ENCODE data around the gene OAT. TPM values are rescaled to one million over a fixed set of nuclear protein-coding genes. Genes with fewer than 3 reads are reported as not detected.

The OAT gene
- total RNA-seq, 1 donor from 2014 or later = 54.2 TPM

GRCh38 chr10:124420254-124420653 lies 1.5 kb upstream of the OAT start:
- no peaks in the 10 kb centered on the region for H3K9me3 ChIP-seq
- intact Hi-C loops (cut with DNase I) = no loop called here
- ATAC-seq = no peak

GRCh38 chr10:124419635-124420034 lies 912 bp upstream of the OAT start:
- DNase-seq (no peak), ATAC-seq (no peak)
- H3K27me3 ChIP-seq (ENCODE audit: low read depth) = peaks cover 4% of the 10 kb centered on the region
- H3K36me3 ChIP-seq = no peaks in the 10 kb centered on the region
- no peak for TF ChIP-seq CTCF (IDR thresholded peaks at IDR 0.05)
- no peaks in the 10 kb centered on the region for H3K9me3 ChIP-seq
- H3K27ac ChIP-seq = no peak overlapping the region
- intact Hi-C loops (cut with DNase I) = no loop called here
- peaks cover 36% of the 10 kb centered on the region for H3K4me1 ChIP-seq
- H3K4me3 ChIP-seq = no peak overlapping the region

More at GRCh38 chr10:124420254-124420653, 1.5 kb upstream of the OAT start:
- H3K27ac ChIP-seq = no peak overlapping the region
- TF ChIP-seq CTCF (IDR thresholded peaks at IDR 0.05) = no peak
- H3K4me3 ChIP-seq = no peak overlapping the region
- peaks cover 4% of the 10 kb centered on the region for H3K27me3 ChIP-seq (ENCODE audit: low read depth)
- DNase-seq = no peak
- H3K4me1 ChIP-seq = peaks cover 31% of the 10 kb centered on the region
- H3K36me3 ChIP-seq = no peaks in the 10 kb centered on the region

- no peaks in the 10 kb centered on the region for H3K36me3 ChIP-seq
- no peaks in the 10 kb centered on the region for H3K9me3 ChIP-seq
- DNase-seq = peak; percentile 71
- peaks cover 4% of the 10 kb centered on the region for H3K27me3 ChIP-seq (ENCODE audit: low read depth)
- H3K27ac ChIP-seq = peak overlapping the region; percentile 92
- ATAC-seq = peak; percentile 67 to 75
- H3K4me3 ChIP-seq = peak overlapping the region; percentile 90
- no peak for TF ChIP-seq CTCF (IDR thresholded peaks at IDR 0.05)
- intact Hi-C loops (cut with DNase I) = no loop called here
- peaks cover 48% of the 10 kb centered on the region for H3K4me1 ChIP-seq
Observed at GRCh38 chr10:124417895-124418725, 613 bp downstream of the OAT start.

GRCh38 chr10:124416733-124417132 lies 2.0 kb downstream of the OAT start:
- no peak for TF ChIP-seq CTCF (IDR thresholded peaks at IDR 0.05)
- Histone ChIP-seq H3K36me3 (no peaks in the 10 kb centered on the region), H3K9me3 (no peaks in the 10 kb centered on the region), H3K4me3 (no peak overlapping the region), H3K4me1 (peaks cover 48% of the 10 kb centered on the region), H3K27me3 (ENCODE audit: low read depth) (peaks cover 4% of the 10 kb centered on the region), H3K27ac (peak overlapping the region; percentile 25)
- no peak for DNase-seq
- peak in 1 of 2 donors; percentile 39 for ATAC-seq
- intact Hi-C loops (cut with DNase I) = no loop called here

- TF ChIP-seq CTCF (IDR thresholded peaks at IDR 0.05) = no peak
- Histone ChIP-seq H3K36me3 (peaks cover 10% of the 10 kb centered on the region), H3K4me3 (no peak overlapping the region), H3K27ac (no peak overlapping the region), H3K9me3 (no peaks in the 10 kb centered on the region), H3K27me3 (ENCODE audit: low read depth) (no peaks in the 10 kb centered on the region), H3K4me1 (peaks cover 48% of the 10 kb centered on the region)
- DNase-seq (no peak), ATAC-seq (no peak)
- intact Hi-C loops (cut with DNase I) = no loop called here
Observed at GRCh38 chr10:124415210-124415609, 3.5 kb downstream of the OAT start.
